ENCODE data around the gene NFIC.
A peak's percentile ranks its signal among the peaks of the same experiment; 100 is the strongest.

Gene NFIC

GRCh38 chr19:3508771-3509535 is 142.6 kb downstream of the NFIC start:
- peak; percentile 55 for DNase-seq (ENCODE audit: low read depth, low spot score)

- DNase-seq (ENCODE audit: low read depth, low spot score) = peak; percentile 92
These were observed 143.2 kb downstream of the NFIC start for GRCh38 chr19:3509566-3509989.

- DNase-seq (ENCODE audit: low read depth, low spot score) = no peak
These were observed 144.3 kb downstream of the NFIC start for GRCh38 chr19:3510727-3511126.

GRCh38 chr19:3511506-3512251 is 145.3 kb downstream of the NFIC start:
- DNase-seq (ENCODE audit: low read depth, low spot score) = no peak

GRCh38 chr19:3512562-3513228 is 146.3 kb downstream of the NFIC start:
- DNase-seq (ENCODE audit: low read depth, low spot score) = no peak

GRCh38 chr19:3513229-3514140 is 147.1 kb downstream of the NFIC start:
- peak; percentile 21 for DNase-seq (ENCODE audit: low read depth, low spot score)

- DNase-seq (ENCODE audit: low read depth, low spot score) = no peak
These were observed 148.5 kb downstream of the NFIC start for GRCh38 chr19:3514930-3515329.

GRCh38 chr19:3515891-3516422 is 149.6 kb downstream of the NFIC start:
- DNase-seq (ENCODE audit: low read depth, low spot score) = peak; percentile 36

- peak; percentile 27 for DNase-seq (ENCODE audit: low read depth, low spot score)
These were observed 150.4 kb downstream of the NFIC start for GRCh38 chr19:3516675-3517207.

GRCh38 chr19:3517638-3518037 is 151.3 kb downstream of the NFIC start:
- no peak for DNase-seq (ENCODE audit: low read depth, low spot score)

GRCh38 chr19:3518255-3518654 is 151.9 kb downstream of the NFIC start:
- no peak for DNase-seq (ENCODE audit: low read depth, low spot score)

- DNase-seq (ENCODE audit: low read depth, low spot score) = no peak
These were observed 152.3 kb downstream of the NFIC start for GRCh38 chr19:3518659-3519058.
